Thoracic aorta (tissue), 2 donors: ENCODE measurements around the gene LMTK3. TPM values are rescaled to one million over a fixed set of nuclear protein-coding genes. Genes with fewer than 3 reads are reported as not detected.

Source experiments
- ATAC-seq: fragments of 150-250 bp; one replicate; pipeline ENCODE4 v1.8.0; 2017; ENCODE audit warnings: low read depth; ENCODE audit not compliant: insufficient number of reproducible peaks, low FRiP score
- DNase-seq: peaks from one replicate; pipeline ENCODE4 v3.0.0-alpha.2; 2020; ENCODE audit warnings: low spot score
- H3K27ac ChIP-seq, 2 donors: fragments of 200-600 bp; sonication (generic); 1 replicate in 1 of 2; 2 replicates in 1 of 2; pipeline ENCODE4 v1.5.1; 2016; ENCODE audit warnings: mild to moderate bottlenecking in 2 of 2, moderate library complexity in 2 of 2
- H3K27me3 ChIP-seq: fragments of 200-600 bp; sonication (generic); replicated peaks from 2 replicates; pipeline ENCODE4 v1.6.0; 2016; ENCODE audit warnings: mild to moderate bottlenecking; ENCODE audit not compliant: insufficient read depth
- H3K36me3 ChIP-seq: fragments of 200-600 bp; sonication (generic); one replicate; pipeline ENCODE4 v1.5.1; 2016
- H3K4me1 ChIP-seq, 2 donors: fragments of 200-600 bp; sonication (generic); 1 replicate in 1 of 2; 2 replicates in 1 of 2; pipeline versions ENCODE4 v1.5.1 to v1.6.0; 2016; ENCODE audit warnings: low read depth in 2 of 2, mild to moderate bottlenecking in 1 of 2; ENCODE audit not compliant: control insufficient read depth in 1 of 2
- H3K4me3 ChIP-seq: fragments of 200-600 bp; sonication (generic); 2 replicates; pipeline ENCODE4 v1.5.1; 2016; ENCODE audit warnings: mild to moderate bottlenecking
- H3K9me3 ChIP-seq: fragments of 200-600 bp; sonication (generic); 2 replicates; pipeline ENCODE4 v1.5.1; 2016
- total RNA-seq, 2 donors: library from RNA; depleted of rRNA; stranded (reverse); fragments of >200 nt; gene quantifications; one replicate each; pipeline versions ENCODE4 v1.1.0 to v1.2.3, GENCODE V29; 2016
- TF ChIP-seq, protein P1 (sequence below): fragments of 200-600 bp; sonication (generic); IDR thresholded peaks from one replicate; pipeline ENCODE4 v1.5.1; 2019; ENCODE audit warnings: antibody characterized with exemption

The LMTK3 gene
- total RNA-seq, 2 donors from 2014 or later, result 0.41 to 4.5 TPM

DNA sequence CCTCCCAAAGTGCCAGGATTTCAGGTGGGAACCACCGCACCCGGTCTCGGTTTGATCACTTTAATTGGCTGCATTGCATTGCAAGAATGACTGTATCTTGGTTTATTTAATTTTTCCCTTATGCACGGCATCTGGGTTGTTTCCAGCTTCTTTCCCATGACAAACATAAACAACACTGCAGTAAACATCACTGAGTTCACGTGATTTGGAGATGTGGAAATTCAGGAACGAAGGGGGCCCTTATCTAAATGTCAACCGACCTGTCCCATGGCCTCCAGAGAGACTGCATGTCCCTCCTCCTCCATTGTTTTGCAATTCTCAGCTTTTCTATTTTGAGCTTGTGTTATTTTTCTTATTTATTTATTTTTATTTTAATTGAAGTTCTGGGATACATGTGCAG is 25.9 kb upstream of the LMTK3 start:
- no peaks in the 10 kb centered on the region for H3K27me3 ChIP-seq
- no peak overlapping the region for H3K4me3 ChIP-seq
- H3K27ac ChIP-seq, result no peak overlapping the region
- DNase-seq (no peak), ATAC-seq (no peak)
- TF ChIP-seq, protein P1, sequence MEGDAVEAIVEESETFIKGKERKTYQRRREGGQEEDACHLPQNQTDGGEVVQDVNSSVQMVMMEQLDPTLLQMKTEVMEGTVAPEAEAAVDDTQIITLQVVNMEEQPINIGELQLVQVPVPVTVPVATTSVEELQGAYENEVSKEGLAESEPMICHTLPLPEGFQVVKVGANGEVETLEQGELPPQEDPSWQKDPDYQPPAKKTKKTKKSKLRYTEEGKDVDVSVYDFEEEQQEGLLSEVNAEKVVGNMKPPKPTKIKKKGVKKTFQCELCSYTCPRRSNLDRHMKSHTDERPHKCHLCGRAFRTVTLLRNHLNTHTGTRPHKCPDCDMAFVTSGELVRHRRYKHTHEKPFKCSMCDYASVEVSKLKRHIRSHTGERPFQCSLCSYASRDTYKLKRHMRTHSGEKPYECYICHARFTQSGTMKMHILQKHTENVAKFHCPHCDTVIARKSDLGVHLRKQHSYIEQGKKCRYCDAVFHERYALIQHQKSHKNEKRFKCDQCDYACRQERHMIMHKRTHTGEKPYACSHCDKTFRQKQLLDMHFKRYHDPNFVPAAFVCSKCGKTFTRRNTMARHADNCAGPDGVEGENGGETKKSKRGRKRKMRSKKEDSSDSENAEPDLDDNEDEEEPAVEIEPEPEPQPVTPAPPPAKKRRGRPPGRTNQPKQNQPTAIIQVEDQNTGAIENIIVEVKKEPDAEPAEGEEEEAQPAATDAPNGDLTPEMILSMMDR, result no peak
- no peaks in the 10 kb centered on the region for H3K4me1 ChIP-seq
- no peaks in the 10 kb centered on the region for H3K36me3 ChIP-seq
- no peaks in the 10 kb centered on the region for H3K9me3 ChIP-seq

DNA sequence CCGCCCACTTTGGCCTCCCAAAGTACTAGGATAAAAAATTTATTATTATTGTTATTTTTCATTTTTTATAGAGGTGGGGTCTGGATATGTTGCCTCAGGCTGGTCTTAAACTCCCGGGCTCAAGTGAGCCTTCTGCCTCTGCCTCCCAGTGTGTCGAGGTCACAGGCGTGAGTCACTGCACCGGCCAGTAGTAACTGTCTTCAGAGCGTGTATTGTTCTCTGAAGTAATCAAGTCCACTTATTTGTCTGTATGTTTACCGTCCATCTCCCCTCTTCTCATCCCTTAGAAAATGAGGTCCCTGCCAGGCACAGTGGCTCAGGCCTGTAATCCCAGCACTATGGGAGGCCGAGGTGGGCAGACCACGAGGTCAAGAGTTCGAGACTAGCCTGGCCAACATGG is 22.1 kb upstream of the LMTK3 start:
- DNase-seq, result no peak
- no peak for ATAC-seq
- Histone ChIP-seq H3K4me3 (no peak overlapping the region), H3K4me1 (no peaks in the 10 kb centered on the region), H3K36me3 (no peaks in the 10 kb centered on the region), H3K9me3 (peaks cover 7% of the 10 kb centered on the region), H3K27ac (no peak overlapping the region), H3K27me3 (no peaks in the 10 kb centered on the region)
- TF ChIP-seq, protein P1, result no peak

DNA sequence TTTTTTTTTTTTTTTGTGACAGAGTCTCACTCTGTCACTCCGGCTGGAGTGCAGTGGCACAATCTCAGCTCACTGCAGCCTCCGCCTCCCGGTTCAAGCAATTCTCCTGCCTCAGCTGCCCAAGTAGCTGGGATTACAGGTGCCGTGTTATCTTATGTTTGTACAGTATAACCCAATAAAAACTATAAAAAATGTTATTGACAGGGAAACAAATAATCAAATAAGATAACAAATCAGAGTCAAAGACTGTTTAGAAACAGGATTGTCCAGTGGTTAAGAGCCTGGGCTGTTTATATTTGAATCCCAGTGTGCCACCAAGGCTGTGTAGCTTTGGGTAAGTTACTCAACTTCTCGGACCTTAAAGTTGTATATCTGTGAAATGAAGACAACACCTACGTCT is 19.1 kb upstream of the LMTK3 start:
- Histone ChIP-seq H3K4me1 (no peaks in the 10 kb centered on the region), H3K4me3 (no peak overlapping the region), H3K36me3 (no peaks in the 10 kb centered on the region), H3K27me3 (no peaks in the 10 kb centered on the region), H3K9me3 (peaks cover 28% of the 10 kb centered on the region), H3K27ac (no peak overlapping the region)
- ATAC-seq (no peak), DNase-seq (no peak)
- TF ChIP-seq, protein P1, result no peak

DNA sequence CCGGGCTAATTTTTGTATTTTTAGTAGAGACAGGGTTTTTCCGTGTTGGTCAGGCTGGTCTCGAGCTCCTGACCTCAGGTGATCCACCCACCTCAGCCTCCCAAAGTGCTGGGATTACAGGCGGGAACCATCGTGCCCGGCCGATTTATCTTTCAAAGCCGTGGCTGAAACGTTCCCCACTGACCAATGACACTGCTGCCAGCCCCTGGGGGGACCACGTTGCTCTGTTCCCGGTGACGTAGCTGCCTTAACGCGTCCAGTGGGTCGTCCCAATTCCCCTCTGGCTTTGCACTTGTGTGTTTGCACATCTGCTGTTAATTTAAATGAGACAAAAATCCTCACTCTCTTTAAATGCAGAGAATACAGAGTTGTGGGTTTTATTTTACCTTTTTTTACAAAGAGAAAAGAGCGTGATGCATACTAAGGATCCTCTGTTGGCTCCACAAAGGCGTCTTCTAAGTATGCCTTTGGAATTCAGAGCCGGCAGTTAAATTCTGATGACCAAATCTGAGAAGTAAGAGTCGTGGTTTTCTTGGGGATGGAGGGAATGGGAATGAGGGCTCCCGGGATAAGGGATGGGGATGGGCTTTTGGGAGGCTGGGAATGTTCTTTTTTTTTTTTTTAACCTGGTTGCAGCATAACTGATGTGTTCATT is 18.6 kb upstream of the LMTK3 start:
- ATAC-seq (no peak), DNase-seq (no peak)
- no peaks in the 10 kb centered on the region for H3K27me3 ChIP-seq
- no peak overlapping the region for H3K27ac ChIP-seq
- no peak overlapping the region for H3K4me3 ChIP-seq
- H3K4me1 ChIP-seq, result no peaks in the 10 kb centered on the region
- TF ChIP-seq, protein P1, result no peak
- no peaks in the 10 kb centered on the region for H3K36me3 ChIP-seq
- peaks cover 28% of the 10 kb centered on the region for H3K9me3 ChIP-seq

DNA sequence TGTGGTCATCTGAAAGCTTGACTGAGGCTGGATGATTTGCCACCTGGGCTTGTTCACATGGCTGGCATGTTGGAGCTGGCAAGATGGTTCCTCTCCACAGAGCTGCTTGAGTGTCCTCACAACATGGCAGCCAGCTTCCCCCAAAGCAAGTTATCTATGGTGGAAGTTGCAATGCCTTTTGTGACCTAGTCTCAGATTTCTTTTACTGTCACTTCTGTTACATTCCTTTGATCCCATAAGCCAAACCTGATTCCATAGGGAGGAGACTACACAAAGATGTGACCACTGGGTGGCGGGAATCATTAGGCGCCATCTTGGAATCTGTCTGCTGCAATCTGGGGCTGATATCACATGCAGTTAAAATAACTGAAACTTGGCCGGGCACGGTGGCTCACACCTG is 17.5 kb upstream of the LMTK3 start:
- Histone ChIP-seq H3K9me3 (peaks cover 30% of the 10 kb centered on the region), H3K36me3 (no peaks in the 10 kb centered on the region), H3K4me1 (no peaks in the 10 kb centered on the region), H3K27me3 (no peaks in the 10 kb centered on the region), H3K4me3 (no peak overlapping the region), H3K27ac (no peak overlapping the region)
- ATAC-seq, result no peak
- no peak for DNase-seq
- TF ChIP-seq, protein P1, result no peak
